K562 (cell line): Measurements from ENCODE around the gene DNAJC9. TPM values are rescaled to one million over a fixed set of nuclear protein-coding genes. Genes with fewer than 3 reads are reported as not detected.
A peak's percentile ranks its signal among the peaks of the same experiment; 100 is the strongest.

Source experiments
- BRF1 ChIP-seq: IDR thresholded peaks from 3 replicates; pipeline ENCODE4 v1.6.1; 2011; ENCODE audit warnings: borderline replicate concordance, mild to moderate bottlenecking; ENCODE audit not compliant: insufficient read length; ENCODE audit errors: extremely low read depth
- NCOA4 ChIP-seq: fragments of 450-650 bp; IDR thresholded peaks from 2 replicates; pipeline ENCODE4 v1.6.1; 2018; ENCODE audit warnings: mild to moderate bottlenecking; ENCODE audit not compliant: partially characterized antibody
- SAFB2 ChIP-seq: fragments of 200-400 bp; formaldehyde crosslinking; IDR thresholded peaks from 2 replicates; pipeline ENCODE4 v1.6.1; 2018; ENCODE audit warnings: borderline replicate concordance, low read length, low read depth, moderate library complexity; ENCODE audit not compliant: severe bottlenecking
- VEZF1 ChIP-seq: fragments of 200-800 bp; sonication (Bioruptor generic); IDR thresholded peaks from 2 replicates; pipeline ENCODE4 v1.6.1; 2017; ENCODE audit warnings: missing genetic modification characterization, missing compliant biosample characterization
- ZBTB49 ChIP-seq: sonication (generic); formaldehyde crosslinking; IDR thresholded peaks from 2 replicates; pipeline ENCODE4 v1.8.0; 2022; ENCODE audit warnings: missing genetic modification reagents, mild to moderate bottlenecking, borderline replicate concordance
- ZNF586 ChIP-seq: fragments of 450-650 bp; formaldehyde crosslinking; conservative IDR thresholded peaks from 2 replicates; pipeline ENCODE4 v1.4.0; 2020; ENCODE audit warnings: mild to moderate bottlenecking, moderate library complexity
- ZNF592 ChIP-seq: fragments of 450-650 bp; IDR thresholded peaks from 2 replicates; pipeline ENCODE4 v1.6.1; 2017; ENCODE audit warnings: antibody characterized with exemption, mild to moderate bottlenecking
- polyA plus RNA-seq, 8 experiments: library from polyadenylated mRNA; depleted of rRNA in 4 of 8; stranded (reverse) in 5 of 8; unstranded in 3 of 8; fragments of >200 nt; fragmentation: Nextera tagmentation in 2 of 8; fragmentation: Illumina TruSeq in 1 of 8; extraction: Ambion mirVana in 2 of 8; extraction: Trizol in 1 of 8; gene quantifications; 2 replicates each; pipeline versions ENCODE4 v1.2.1 to v1.2.3, GENCODE V29; 2011 to 2014; ENCODE audit warnings: inconsistent platforms in 1 of 8, missing spikeins in 1 of 8
- total RNA-seq, 7 experiments: library from RNA; depleted of rRNA in 6 of 7; stranded (reverse); fragments of >200 nt in 6 of 7; fragmentation: Illumina TruSeq in 2 of 7; extraction: Trizol in 2 of 7; gene quantifications; 2 replicates each; pipeline versions ENCODE4 v1.2.1 to v1.2.3, GENCODE V29; 2011 to 2021; ENCODE audit warnings: low replicate concordance in 1 of 7

The DNAJC9 gene
- total and polyA plus RNA-seq, 9 of the 15 experiments (the other 6 are each of a cell fraction or from before 2014, with no cell fraction given), result 66.7 to 133 (median 102) TPM

- TF ChIP-seq ZBTB49 (CRISPR knock-in tag), result no peak
- no peak for TF ChIP-seq NCOA4
- TF ChIP-seq ZNF586 (CRISPR knock-in tag), result no peak
- 0 out of 2 replicates have a peak, but pooled peaks have one; percentile 39 for TF ChIP-seq ZNF592
- no peak for TF ChIP-seq SAFB2
- no peak for TF ChIP-seq BRF1
- 0 out of 2 replicates have a peak, but pooled peaks have one; percentile 3 for TF ChIP-seq VEZF1
These were observed 6.1 kb upstream of the DNAJC9 start (continued) for GRCh38 chr10:73253225-73253555.
